ENCODE results near the gene NIPA2. TPM values are rescaled to one million over a fixed set of nuclear protein-coding genes. Genes with fewer than 3 reads are reported as not detected.

The NIPA2 gene
- total RNA-seq, 3 donors from 2014 or later (not counting 1 experiment from before 2014, with no cell fraction given), result 37.3 to 41.3 (median 40.9) TPM

- 91% methylated on average over 18 of the region's 18 CpGs for WGBS (ENCODE audit: insufficient coverage)
- no peaks in the 10 kb centered on the region for H3K4me1 ChIP-seq (ENCODE audit: control insufficient read depth, insufficient read depth, low read length)
- H3K27ac ChIP-seq (ENCODE audit: low read length), result no peak overlapping the region
- no peaks in the 10 kb centered on the region for H3K9me3 ChIP-seq (ENCODE audit: control insufficient read depth, insufficient read depth, low read length)
- no peak for DNase-seq
- TF ChIP-seq CTCF (IDR thresholded peaks at IDR 0.05), result no peak
- Mint-ChIP-seq H3K4me3 (no peak overlapping the region), H3K36me3 (no peaks in the 10 kb centered on the region), H3K27me3 (ENCODE audit: low read depth in 2 of 2) (no peaks in the 10 kb centered on the region), H3K9me3 (no peaks in the 10 kb centered on the region), H3K4me1 (no peaks in the 10 kb centered on the region), H3K27ac (no peak overlapping the region)
- intact Hi-C loops (cut with micrococcal nuclease), result no loop called here
- H3K36me3 ChIP-seq (ENCODE audit: control insufficient read depth, insufficient read depth, low read length), result no peaks in the 10 kb centered on the region
- no peaks in the 10 kb centered on the region for H3K27me3 ChIP-seq (ENCODE audit: control insufficient read depth, insufficient read depth, low read length)
- no peak overlapping the region for H3K4me3 ChIP-seq (ENCODE audit: low read length)
- ATAC-seq, result no peak
These were observed 65.0 kb downstream of the NIPA2 start for GRCh38 chr15:22903427-22903826.

- H3K27ac ChIP-seq (ENCODE audit: low read length), result no peak overlapping the region
- Mint-ChIP-seq H3K4me1 (no peaks in the 10 kb centered on the region), H3K27me3 (ENCODE audit: low read depth in 2 of 2) (no peaks in the 10 kb centered on the region), H3K4me3 (no peak overlapping the region), H3K36me3 (no peaks in the 10 kb centered on the region), H3K27ac (no peak overlapping the region), H3K9me3 (no peaks in the 10 kb centered on the region)
- no peak for DNase-seq
- TF ChIP-seq CTCF (IDR thresholded peaks at IDR 0.05), result no peak
- no peaks in the 10 kb centered on the region for H3K36me3 ChIP-seq (ENCODE audit: control insufficient read depth, insufficient read depth, low read length)
- no peak overlapping the region for H3K4me3 ChIP-seq (ENCODE audit: low read length)
- no peak for ATAC-seq
- no peaks in the 10 kb centered on the region for H3K9me3 ChIP-seq (ENCODE audit: control insufficient read depth, insufficient read depth, low read length)
- WGBS (ENCODE audit: insufficient coverage), result 91% methylated on average over 19 of the region's 19 CpGs
- H3K27me3 ChIP-seq (ENCODE audit: control insufficient read depth, insufficient read depth, low read length), result no peaks in the 10 kb centered on the region
- intact Hi-C loops (cut with micrococcal nuclease), result no loop called here
- no peaks in the 10 kb centered on the region for H3K4me1 ChIP-seq (ENCODE audit: control insufficient read depth, insufficient read depth, low read length)
These were observed 65.6 kb downstream of the NIPA2 start for GRCh38 chr15:22903961-22904534.

GRCh38 chr15:22904736-22905135 lies 66.3 kb downstream of the NIPA2 start:
- H3K4me3 ChIP-seq (ENCODE audit: low read length), result no peak overlapping the region
- no peaks in the 10 kb centered on the region for H3K9me3 Mint-ChIP-seq
- no peaks in the 10 kb centered on the region for H3K27me3 ChIP-seq (ENCODE audit: control insufficient read depth, insufficient read depth, low read length)
- no peaks in the 10 kb centered on the region for H3K36me3 ChIP-seq (ENCODE audit: control insufficient read depth, insufficient read depth, low read length)
- H3K4me1 Mint-ChIP-seq, result no peaks in the 10 kb centered on the region
- no peak overlapping the region for H3K27ac Mint-ChIP-seq
- H3K27ac ChIP-seq (ENCODE audit: low read length), result no peak overlapping the region
- DNase-seq (no peak), ATAC-seq (no peak)
- no peaks in the 10 kb centered on the region for H3K36me3 Mint-ChIP-seq
- no peak for TF ChIP-seq CTCF (IDR thresholded peaks at IDR 0.05)
- H3K9me3 ChIP-seq (ENCODE audit: control insufficient read depth, insufficient read depth, low read length), result no peaks in the 10 kb centered on the region
- intact Hi-C loops (cut with micrococcal nuclease), result no loop called here
- no peak overlapping the region for H3K4me3 Mint-ChIP-seq
- no peaks in the 10 kb centered on the region for H3K27me3 Mint-ChIP-seq (ENCODE audit: low read depth in 2 of 2)
- no peaks in the 10 kb centered on the region for H3K4me1 ChIP-seq (ENCODE audit: control insufficient read depth, insufficient read depth, low read length)
- WGBS (ENCODE audit: insufficient coverage), result 93% methylated on average over 11 of the region's 11 CpGs
